ENCODE results near the gene PHLPP1.
A peak's percentile ranks its signal among the peaks of the same experiment; 100 is the strongest.

Gene PHLPP1

DNA sequence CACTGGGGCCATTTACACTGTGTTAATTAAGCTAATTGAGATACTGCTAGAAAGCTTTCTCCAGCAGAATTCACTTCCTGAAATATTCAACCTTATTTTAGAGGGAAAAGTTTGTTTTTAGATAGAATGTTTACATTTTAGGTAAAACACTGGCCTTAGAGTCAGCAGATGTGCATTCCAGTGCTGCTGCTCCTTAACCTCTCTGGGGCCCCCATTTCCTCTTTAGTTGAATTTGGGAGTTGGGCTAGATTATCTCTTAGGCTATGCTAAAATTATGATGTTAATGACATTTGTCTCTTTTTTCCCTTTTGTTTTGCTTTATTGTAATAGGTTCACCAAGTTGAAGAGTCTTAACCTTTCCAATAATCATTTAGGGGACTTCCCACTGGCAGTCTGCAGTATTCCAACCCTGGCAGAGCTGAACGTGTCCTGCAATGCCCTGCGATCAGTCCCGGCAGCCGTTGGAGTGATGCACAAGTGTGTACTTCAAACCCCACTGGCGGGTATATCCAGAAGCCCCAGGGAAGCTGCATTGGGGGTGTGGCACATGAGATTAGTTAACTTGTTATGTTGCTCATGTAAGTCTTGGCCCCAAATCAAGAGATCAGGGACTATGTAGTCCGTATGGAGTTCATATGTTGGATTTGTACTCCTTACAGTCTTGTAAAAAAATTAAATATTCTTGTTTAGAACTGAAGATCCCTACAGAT lies 179.5 kb downstream of the PHLPP1 start:
- peak; percentile 4 for DNase-seq (ENCODE audit: low read depth)
- no peak overlapping the region for H3K4me3 ChIP-seq (ENCODE audit: low read length)
- no peak for TF ChIP-seq CTCF (IDR thresholded peaks at IDR 0.05; ENCODE audit: insufficient read depth, low read depth, low read length, missing control alignments)

- no peak for TF ChIP-seq CTCF (IDR thresholded peaks at IDR 0.05; ENCODE audit: insufficient read depth, low read depth, low read length, missing control alignments)
- DNase-seq (ENCODE audit: low read depth): peak; percentile 70
- H3K4me3 ChIP-seq (ENCODE audit: low read length): no peak overlapping the region
Measured at GRCh38 chr18:62897153-62897552, 181.8 kb downstream of the PHLPP1 start.

DNA sequence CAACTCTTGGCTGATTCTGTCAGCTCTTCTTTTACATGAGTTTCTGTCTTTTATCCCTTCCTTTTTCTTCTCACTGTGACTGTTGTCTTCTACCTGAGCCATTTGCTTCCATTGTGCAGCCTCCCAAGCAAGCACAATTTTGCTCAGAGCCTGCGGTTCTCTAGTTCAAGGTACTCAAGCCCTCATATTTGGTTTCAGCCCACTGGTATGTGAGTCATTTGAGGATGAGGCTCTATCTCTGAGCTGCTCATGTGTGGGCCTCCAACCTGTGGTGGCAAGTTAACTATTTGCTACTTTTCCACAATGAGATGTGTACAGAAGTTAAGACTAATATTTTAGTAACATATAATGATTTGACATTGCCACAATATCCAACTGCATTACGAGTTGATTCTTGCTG lies 183.0 kb downstream of the PHLPP1 start:
- TF ChIP-seq CTCF (IDR thresholded peaks at IDR 0.05; ENCODE audit: insufficient read depth, low read depth, low read length, missing control alignments): no peak
- H3K4me3 ChIP-seq (ENCODE audit: low read length): no peak overlapping the region
- peak; percentile 57 for DNase-seq (ENCODE audit: low read depth)

DNA sequence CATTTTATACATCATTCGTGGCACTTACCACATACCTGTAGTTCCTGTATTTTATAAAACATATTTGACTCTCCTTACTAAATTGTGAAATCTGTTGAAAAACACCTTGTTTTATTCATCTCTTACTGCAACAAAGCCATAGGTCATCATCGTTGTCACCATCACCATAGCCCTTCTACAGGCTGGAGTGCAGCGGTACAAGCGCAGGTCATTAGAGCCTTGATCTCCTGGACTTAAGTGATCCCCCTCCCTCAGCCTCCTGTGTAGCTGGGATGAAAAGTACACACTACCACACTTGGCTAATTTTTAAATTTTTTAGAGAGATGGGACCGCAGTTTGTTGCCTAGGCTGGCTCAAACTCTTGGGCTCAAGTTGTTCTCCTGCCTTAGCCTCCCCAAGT lies 184.2 kb downstream of the PHLPP1 start:
- no peak for DNase-seq (ENCODE audit: low read depth)

GRCh38 chr18:62900132-62900883 lies 185.0 kb downstream of the PHLPP1 start:
- no peak for DNase-seq (ENCODE audit: low read depth)
- no peak for TF ChIP-seq CTCF (IDR thresholded peaks at IDR 0.05; ENCODE audit: insufficient read depth, low read depth, low read length, missing control alignments)
- no peak overlapping the region for H3K4me3 ChIP-seq (ENCODE audit: low read length)

More for the DNA sequence above, 184.2 kb downstream of the PHLPP1 start:
- TF ChIP-seq CTCF (IDR thresholded peaks at IDR 0.05; ENCODE audit: insufficient read depth, low read depth, low read length, missing control alignments): no peak
- H3K4me3 ChIP-seq (ENCODE audit: low read length): no peak overlapping the region

DNA sequence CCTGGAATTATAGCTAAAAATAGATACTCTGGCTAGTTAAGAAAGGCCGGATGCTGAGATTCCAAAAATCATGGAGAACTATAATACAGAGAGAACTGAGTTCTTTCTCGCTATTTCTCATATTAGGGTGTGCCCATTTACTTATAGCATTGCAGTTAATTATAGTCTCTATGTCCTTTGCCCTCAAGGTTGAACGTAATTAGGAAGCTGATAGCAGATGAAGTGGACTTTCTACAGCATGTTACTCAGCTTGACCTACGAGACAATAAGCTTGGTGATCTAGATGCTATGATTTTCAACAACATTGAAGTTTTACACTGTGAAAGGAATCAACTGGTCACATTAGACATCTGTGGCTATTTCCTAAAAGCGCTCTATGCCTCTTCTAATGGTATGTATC lies 187.4 kb downstream of the PHLPP1 start:
- TF ChIP-seq CTCF (IDR thresholded peaks at IDR 0.05; ENCODE audit: insufficient read depth, low read depth, low read length, missing control alignments): no peak
- no peak overlapping the region for H3K4me3 ChIP-seq (ENCODE audit: low read length)
- DNase-seq (ENCODE audit: low read depth): no peak
